Caco-2 (cell line): ENCODE results near the gene TGFB2. TPM values are rescaled to one million over a fixed set of nuclear protein-coding genes. Genes with fewer than 3 reads are reported as not detected.

Source experiments
- BruUV-seq: library from RNA; stranded (reverse); fragments of 400-500 nt; replicated peaks from 2 replicates; lab custom pipeline; 2021; lab: Mats Ljungman, UMichigan
- CTCF ChIA-PET: fragments of 300-600 bp; sonication (Branson Sonifier 250); formaldehyde crosslinking; loops from one replicate; lab custom pipeline; 2022; ENCODE audit warnings: antibody characterized with exemption; lab: Charles Lee
- POLR2A ChIA-PET: fragments of 300-600 bp; sonication (Branson Sonifier 250); formaldehyde crosslinking; loops from one replicate; lab custom pipeline; 2022; ENCODE audit warnings: antibody characterized with exemption; lab: Charles Lee
- DNase-seq, 2 experiments: peaks; one replicate each; pipeline versions ENCODE4 v3.0.0 to v3.0.0-alpha.2; 2020 to 2022
- H3K27me3 ChIP-seq: replicated peaks from 2 replicates; pipeline ENCODE4 v1.6.0; 2011; ENCODE audit warnings: low read length; ENCODE audit not compliant: control insufficient read depth, insufficient read depth
- H3K36me3 ChIP-seq: 2 replicates; pipeline ENCODE4 v1.5.1; 2011; ENCODE audit warnings: low read length; ENCODE audit not compliant: control insufficient read depth, insufficient read depth
- H3K4me1 ChIP-seq: fragments of 250-450 bp; sonication (Bioruptor Pico); 2 replicates; pipeline ENCODE4 v1.5.1; 2020; ENCODE audit warnings: mild to moderate bottlenecking
- H3K4me3 ChIP-seq: 2 replicates; pipeline ENCODE4 v1.5.1; 2011; ENCODE audit warnings: low read depth, mild to moderate bottlenecking, control low read depth, low read length
- H3K9me3 ChIP-seq: fragments of 250-450 bp; sonication (Bioruptor Pico); 2 replicates; pipeline ENCODE4 v1.5.1; 2020; ENCODE audit warnings: mild to moderate bottlenecking, moderate library complexity
- H3K27ac Mint-ChIP-seq: one replicate; pipeline ENCODE4 v1.8.0; 2022; ENCODE audit warnings: mixed read lengths; ENCODE audit not compliant: unreplicated experiment
- H3K27me3 Mint-ChIP-seq: one replicate; pipeline ENCODE4 v1.8.0; 2022; ENCODE audit warnings: mixed read lengths; ENCODE audit not compliant: insufficient read depth, unreplicated experiment
- H3K36me3 Mint-ChIP-seq: one replicate; pipeline ENCODE4 v1.8.0; 2022; ENCODE audit warnings: mild to moderate bottlenecking, mixed read lengths; ENCODE audit not compliant: insufficient read depth, unreplicated experiment
- H3K4me1 Mint-ChIP-seq: one replicate; pipeline ENCODE4 v1.8.0; 2022; ENCODE audit warnings: low read depth, mixed read lengths; ENCODE audit not compliant: unreplicated experiment
- H3K4me3 Mint-ChIP-seq: one replicate; pipeline ENCODE4 v1.8.0; 2022; ENCODE audit warnings: mild to moderate bottlenecking, moderate library complexity, mixed read lengths; ENCODE audit not compliant: unreplicated experiment
- H3K9me3 Mint-ChIP-seq: one replicate; pipeline ENCODE4 v1.8.0; 2022; ENCODE audit warnings: mixed read lengths; ENCODE audit not compliant: unreplicated experiment
- intact Hi-C: fragments of 100-400 bp; cut with micrococcal nuclease; formaldehyde crosslinking; loops from one replicate; pipeline ENCODE4 v1.10.0; 2022; ENCODE audit not compliant: unreplicated experiment
- total RNA-seq: library from RNA; stranded (reverse); gene quantifications from 2 replicates; pipeline ENCODE4 v1.2.3, GENCODE V29; 2022
- TF ChIP-seq, protein P1 (sequence below), 2 experiments: fragments of 200-600 bp in 1 of 2; IDR thresholded peaks; 1 replicate in 1 of 2; 2 replicates in 1 of 2; pipeline versions ENCODE4 v1.5.1 to v1.8.0; 2011 to 2022; ENCODE audit warnings: antibody characterized with exemption in 1 of 2, control low read depth in 1 of 2, inconsistent platforms in 1 of 2, low read depth in 1 of 2, low read length in 1 of 2, mild to moderate bottlenecking in 1 of 2, moderate library complexity in 1 of 2; ENCODE audit not compliant: insufficient read depth in 1 of 2, severe bottlenecking in 1 of 2, unreplicated experiment in 1 of 2

The TGFB2 gene
- total RNA-seq, 1 experiment from 2014 or later = 14.2 TPM

DNA sequence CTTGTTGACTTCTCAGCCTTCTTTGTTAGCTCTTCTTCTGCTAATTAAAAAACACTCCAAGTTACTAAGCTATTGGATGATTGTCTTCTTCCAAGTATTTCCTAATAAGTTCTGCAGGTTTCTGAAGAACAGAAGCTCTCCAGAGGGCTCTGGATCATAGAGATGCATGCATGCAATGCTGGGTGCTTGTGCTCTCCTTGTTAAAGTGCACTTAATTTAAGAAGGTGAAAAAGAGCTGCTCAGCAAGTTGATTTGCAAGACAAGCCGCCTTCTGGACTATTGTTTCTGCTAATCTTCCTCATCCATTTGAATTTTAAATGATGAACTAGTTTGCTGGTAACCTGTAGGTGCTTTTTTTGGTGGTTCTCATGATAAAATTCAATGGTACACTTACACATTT lies 43.9 kb upstream of the TGFB2 start:
- no peak for DNase-seq
- intact Hi-C loops = no loop called here
- Histone ChIP-seq H3K36me3 (peaks cover 2% of the 10 kb centered on the region; the same call in 1 of the 2 replicates), H3K4me3 (no peak overlapping the region), H3K9me3 (no peaks in the 10 kb centered on the region), H3K4me1 (peaks cover 54% of the 10 kb centered on the region), H3K27me3 (no peaks in the 10 kb centered on the region)
- Mint-ChIP-seq H3K27me3 (no peaks in the 10 kb centered on the region), H3K27ac (no peak overlapping the region), H3K36me3 (peaks cover 13% of the 10 kb centered on the region), H3K4me3 (no peak overlapping the region), H3K9me3 (no peaks in the 10 kb centered on the region), H3K4me1 (peaks cover 34% of the 10 kb centered on the region)
- POLR2A ChIA-PET = interaction anchor here (0.6 kb wide), 1 partner anchor 26 kb away, joined by 3 read pairs; no protein-coding TSS in a partner anchor
- TF ChIP-seq, protein P1, sequence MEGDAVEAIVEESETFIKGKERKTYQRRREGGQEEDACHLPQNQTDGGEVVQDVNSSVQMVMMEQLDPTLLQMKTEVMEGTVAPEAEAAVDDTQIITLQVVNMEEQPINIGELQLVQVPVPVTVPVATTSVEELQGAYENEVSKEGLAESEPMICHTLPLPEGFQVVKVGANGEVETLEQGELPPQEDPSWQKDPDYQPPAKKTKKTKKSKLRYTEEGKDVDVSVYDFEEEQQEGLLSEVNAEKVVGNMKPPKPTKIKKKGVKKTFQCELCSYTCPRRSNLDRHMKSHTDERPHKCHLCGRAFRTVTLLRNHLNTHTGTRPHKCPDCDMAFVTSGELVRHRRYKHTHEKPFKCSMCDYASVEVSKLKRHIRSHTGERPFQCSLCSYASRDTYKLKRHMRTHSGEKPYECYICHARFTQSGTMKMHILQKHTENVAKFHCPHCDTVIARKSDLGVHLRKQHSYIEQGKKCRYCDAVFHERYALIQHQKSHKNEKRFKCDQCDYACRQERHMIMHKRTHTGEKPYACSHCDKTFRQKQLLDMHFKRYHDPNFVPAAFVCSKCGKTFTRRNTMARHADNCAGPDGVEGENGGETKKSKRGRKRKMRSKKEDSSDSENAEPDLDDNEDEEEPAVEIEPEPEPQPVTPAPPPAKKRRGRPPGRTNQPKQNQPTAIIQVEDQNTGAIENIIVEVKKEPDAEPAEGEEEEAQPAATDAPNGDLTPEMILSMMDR (IDR thresholded peaks at IDR 0.05; ENCODE audit: insufficient read depth in 1 of 2, low read depth in 1 of 2, low read length in 1 of 2, severe bottlenecking in 1 of 2, unreplicated experiment in 1 of 2) = no peak
- CTCF ChIA-PET = no interaction called here
- BruUV-seq = no TSS peak

DNA sequence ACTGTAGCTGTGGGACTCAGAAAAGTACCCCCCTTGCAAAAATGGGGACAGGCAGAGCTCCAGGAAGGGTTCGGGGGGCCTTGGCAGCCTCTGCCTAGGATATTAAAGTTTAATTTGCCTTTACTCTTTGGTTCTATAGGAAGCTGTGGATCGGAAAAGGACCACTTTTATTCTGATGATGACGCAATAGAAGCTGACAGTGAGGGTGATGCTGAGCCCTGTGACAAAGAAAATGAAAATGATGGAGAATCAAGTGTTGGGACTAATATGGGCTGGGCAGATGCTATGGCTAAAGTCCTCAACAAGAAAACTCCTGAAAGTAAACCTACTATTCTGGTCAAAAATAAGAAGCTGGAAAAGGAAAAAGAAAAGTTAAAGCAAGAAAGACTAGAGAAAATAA lies 43.0 kb upstream of the TGFB2 start:
- peaks cover 44% of the 10 kb centered on the region for H3K4me1 ChIP-seq
- no peaks in the 10 kb centered on the region for H3K9me3 ChIP-seq
- Mint-ChIP-seq H3K27ac (no peak overlapping the region), H3K27me3 (no peaks in the 10 kb centered on the region), H3K4me3 (no peak overlapping the region), H3K9me3 (no peaks in the 10 kb centered on the region), H3K4me1 (peaks cover 26% of the 10 kb centered on the region), H3K36me3 (peaks cover 11% of the 10 kb centered on the region)
- peaks cover 2% of the 10 kb centered on the region; the same call in 1 of the 2 replicates for H3K36me3 ChIP-seq
- H3K27me3 ChIP-seq = no peaks in the 10 kb centered on the region
- intact Hi-C loops = loop anchor here (2.0 kb wide), 1 partner anchor 29 kb away; no protein-coding TSS in a partner anchor
- no TSS peak for BruUV-seq
- TF ChIP-seq, protein P1 (IDR thresholded peaks at IDR 0.05; ENCODE audit: insufficient read depth in 1 of 2, low read depth in 1 of 2, low read length in 1 of 2, severe bottlenecking in 1 of 2, unreplicated experiment in 1 of 2) = no peak
- ChIA-PET CTCF (interaction anchor here (0.7 kb wide), 1 partner anchor 17 kb away, joined by 3 read pairs; the partner anchor contains the start of gene RRP15), POLR2A (no interaction called here)
- DNase-seq = no peak
- H3K4me3 ChIP-seq = no peak overlapping the region

DNA sequence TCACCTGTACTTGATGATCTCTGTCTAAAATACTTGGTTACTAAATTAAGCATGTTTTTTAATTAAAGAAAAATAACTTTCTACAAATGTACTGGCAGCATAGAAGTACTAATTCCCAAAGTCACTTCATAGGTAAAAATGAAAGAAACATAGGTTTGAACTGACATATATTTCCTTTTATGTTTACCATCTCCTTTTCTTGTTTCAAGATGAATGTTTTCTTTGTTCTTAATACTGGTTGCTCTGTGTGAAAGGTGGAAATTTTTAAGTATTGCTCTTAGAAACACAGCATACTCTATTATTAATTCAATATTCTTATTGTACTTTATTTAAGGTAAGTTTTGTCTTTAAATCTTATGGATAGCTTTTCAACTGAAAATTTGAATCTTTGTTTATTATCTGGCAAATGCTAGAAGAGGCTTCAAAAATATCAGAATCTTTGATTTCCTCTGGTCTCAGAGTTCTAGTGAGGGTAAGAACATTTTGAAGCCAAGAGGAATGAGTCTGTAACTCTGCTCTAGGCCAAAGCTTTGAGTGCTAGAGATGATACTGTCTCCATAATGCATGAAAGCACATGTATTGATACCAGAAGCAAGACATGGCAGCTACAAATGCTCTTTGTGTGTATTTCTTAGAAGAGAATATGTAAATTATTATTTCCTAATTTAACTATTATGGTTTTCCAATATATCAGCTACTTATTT lies 41.8 kb upstream of the TGFB2 start:
- peaks cover 2% of the 10 kb centered on the region; the same call in 1 of the 2 replicates for H3K36me3 ChIP-seq
- Mint-ChIP-seq H3K4me3 (no peak overlapping the region), H3K36me3 (peaks cover 19% of the 10 kb centered on the region), H3K27me3 (no peaks in the 10 kb centered on the region), H3K9me3 (no peaks in the 10 kb centered on the region), H3K27ac (no peak overlapping the region), H3K4me1 (peaks cover 22% of the 10 kb centered on the region)
- no peak for DNase-seq
- ChIA-PET POLR2A (no interaction called here), CTCF (no interaction called here)
- TF ChIP-seq, protein P1 (IDR thresholded peaks at IDR 0.05; ENCODE audit: insufficient read depth in 1 of 2, low read depth in 1 of 2, low read length in 1 of 2, severe bottlenecking in 1 of 2, unreplicated experiment in 1 of 2) = no peak
- no peak overlapping the region for H3K4me3 ChIP-seq
- H3K9me3 ChIP-seq = no peaks in the 10 kb centered on the region
- H3K4me1 ChIP-seq = peaks cover 33% of the 10 kb centered on the region
- no TSS peak for BruUV-seq
- intact Hi-C loops = loop anchor here (2.0 kb wide), 1 partner anchor 27 kb away; no protein-coding TSS in a partner anchor
- H3K27me3 ChIP-seq = no peaks in the 10 kb centered on the region
